Trophoblast cell (in vitro differentiated cells and primary cell): Measurements from ENCODE around the gene C16orf90.
A peak's percentile ranks its signal among the peaks of the same experiment; 100 is the strongest.

Experiments
- DNase-seq, 2 donors: peaks; one replicate each; pipeline ENCODE4 v3.0.0-alpha.2; 2016
- H2AFZ ChIP-seq: 2 replicates; pipeline ENCODE4 v1.6.1; 2013; ENCODE audit warnings: low read length, moderate library complexity, mild to moderate bottlenecking; ENCODE audit not compliant: insufficient read depth, poor library complexity
- H2AK5ac ChIP-seq: 2 replicates; pipeline ENCODE4 v1.6.1; 2013; ENCODE audit warnings: mild to moderate bottlenecking, low read length
- H2BK120ac ChIP-seq: 2 replicates; pipeline ENCODE4 v1.6.1; 2013; ENCODE audit warnings: low read length, mild to moderate bottlenecking, moderate library complexity; ENCODE audit not compliant: insufficient read depth, poor library complexity
- H2BK12ac ChIP-seq: 2 replicates; pipeline ENCODE4 v1.6.1; 2013; ENCODE audit warnings: mild to moderate bottlenecking, low read length, moderate library complexity
- H2BK5ac ChIP-seq: 2 replicates; pipeline ENCODE4 v1.6.1; 2013; ENCODE audit warnings: low read length, low read depth, moderate library complexity, mild to moderate bottlenecking; ENCODE audit not compliant: poor library complexity
- H3K14ac ChIP-seq: 2 replicates; pipeline ENCODE4 v1.6.1; 2013; ENCODE audit warnings: mild to moderate bottlenecking, low read length
- H3K18ac ChIP-seq: 2 replicates; pipeline ENCODE4 v1.6.1; 2013; ENCODE audit warnings: mild to moderate bottlenecking, low read length
- H3K23ac ChIP-seq: 2 replicates; pipeline ENCODE4 v1.6.1; 2013; ENCODE audit warnings: low read length
- H3K27ac ChIP-seq: 2 replicates; pipeline ENCODE4 v1.5.1; 2013; ENCODE audit warnings: low read depth, mild to moderate bottlenecking, inconsistent platforms, low read length, moderate library complexity
- H3K27me3 ChIP-seq: 2 replicates; pipeline ENCODE4 v1.6.1; 2013; ENCODE audit warnings: inconsistent platforms, mild to moderate bottlenecking, low read length, moderate library complexity; ENCODE audit not compliant: insufficient read depth
- H3K36me3 ChIP-seq, 2 experiments: 1 replicate in 1 of 2; 2 replicates in 1 of 2; pipeline ENCODE4 v1.6.1; 2013; ENCODE audit warnings: low read length in 2 of 2, mild to moderate bottlenecking in 2 of 2, moderate library complexity in 1 of 2; ENCODE audit not compliant: insufficient read depth in 2 of 2, control insufficient read depth in 1 of 2
- H3K4ac ChIP-seq: 2 replicates; pipeline ENCODE4 v1.6.1; 2013; ENCODE audit warnings: low read depth, mild to moderate bottlenecking, low read length, moderate library complexity
- H3K4me1 ChIP-seq, 2 experiments: 1 replicate in 1 of 2; 2 replicates in 1 of 2; pipeline ENCODE4 v1.6.1; 2013; ENCODE audit warnings: low read length in 2 of 2, mild to moderate bottlenecking in 2 of 2, moderate library complexity in 1 of 2; ENCODE audit not compliant: insufficient read depth in 2 of 2, control insufficient read depth in 1 of 2
- H3K4me2 ChIP-seq: 2 replicates; pipeline ENCODE4 v1.6.1; 2013; ENCODE audit warnings: inconsistent platforms, mild to moderate bottlenecking, low read length, moderate library complexity
- H3K4me3 ChIP-seq: 2 replicates; pipeline ENCODE4 v1.5.1; 2013; ENCODE audit warnings: mild to moderate bottlenecking, low read depth, low read length, inconsistent platforms
- H3K79me1 ChIP-seq: one replicate; pipeline ENCODE4 v1.6.1; 2013; ENCODE audit warnings: low read length
- H3K79me2 ChIP-seq: 2 replicates; pipeline ENCODE4 v1.6.1; 2013; ENCODE audit warnings: low read length, mild to moderate bottlenecking; ENCODE audit not compliant: control insufficient read depth, insufficient read depth, poor library complexity
- H3K9ac ChIP-seq: 2 replicates; pipeline ENCODE4 v1.6.1; 2013; ENCODE audit warnings: mild to moderate bottlenecking, low read length
- H3K9me3 ChIP-seq: 2 replicates; pipeline ENCODE4 v1.6.1; 2013; ENCODE audit warnings: low read depth, mild to moderate bottlenecking, control low read depth, inconsistent platforms, low read length; ENCODE audit not compliant: insufficient read depth
- H4K12ac ChIP-seq: 2 replicates; pipeline ENCODE4 v1.6.1; 2013; ENCODE audit warnings: low read depth, mild to moderate bottlenecking, low read length, moderate library complexity
- H4K8ac ChIP-seq: 2 replicates; pipeline ENCODE4 v1.6.1; 2013; ENCODE audit warnings: low read depth, mild to moderate bottlenecking, low read length, moderate library complexity
- H4K91ac ChIP-seq: one replicate; pipeline ENCODE4 v1.6.1; 2013; ENCODE audit warnings: low read depth, mild to moderate bottlenecking, low read length, moderate library complexity
- WGBS: extraction: QIAGEN DNeasy Blood & Tissue Kit; methylation state at CpG from one replicate; pipeline ENCODE4 v1.1.7; 2013; ENCODE audit warnings: missing lambda C conversion rate; ENCODE audit not compliant: insufficient read length, insufficient coverage; ENCODE audit errors: extremely low coverage; 5-methylcytosine and 5-hydroxymethylcytosine counted together

The C16orf90 gene

DNA sequence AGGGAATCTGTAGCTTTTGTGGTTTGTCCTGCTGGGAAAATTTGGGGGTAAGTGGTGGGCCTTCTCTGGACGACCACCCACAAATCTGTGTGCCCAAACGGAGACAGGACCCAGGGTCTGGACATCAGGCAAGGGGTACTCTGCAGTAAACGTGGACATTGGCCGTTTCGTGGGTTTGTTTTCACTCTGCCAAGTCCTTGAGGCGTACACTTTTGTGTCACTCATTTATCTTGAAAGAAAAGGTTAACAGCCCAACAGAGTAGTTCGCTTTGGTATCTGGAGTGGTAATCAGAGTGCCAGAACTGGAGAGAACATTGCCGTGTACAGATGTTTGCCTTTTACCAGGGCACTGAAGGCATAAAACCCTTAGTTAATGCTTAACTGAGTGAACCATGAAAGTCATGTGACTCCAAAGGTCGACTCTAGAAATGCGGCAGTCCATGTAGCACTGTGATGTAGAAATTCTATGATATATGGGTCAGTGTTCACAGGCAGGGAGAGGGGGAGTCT is 36.4 kb downstream of the C16orf90 start:
- H4K8ac ChIP-seq, result peak overlapping the region; percentile 98
- peak overlapping the region; percentile 22 for H3K23ac ChIP-seq
- peak overlapping the region; percentile 99 for H4K91ac ChIP-seq
- H2AK5ac ChIP-seq, result peak overlapping the region; percentile 1
- peak overlapping the region; percentile 34 for H2BK120ac ChIP-seq
- no peaks in the 10 kb centered on the region for H3K27me3 ChIP-seq
- peak overlapping the region; percentile 99 for H3K4ac ChIP-seq
- no peak overlapping the region for H2BK12ac ChIP-seq
- peak overlapping the region; percentile 99 for H3K18ac ChIP-seq
- DNase-seq, result peak; percentile 22 to 66
- peak overlapping the region; percentile 88 for H2BK5ac ChIP-seq
- peaks cover 34% of the 10 kb centered on the region for H3K79me2 ChIP-seq
- H3K9me3 ChIP-seq, result no peaks in the 10 kb centered on the region
- no CpG with 5 or more reads among the region's 10 CpGs for WGBS
- no peaks in the 10 kb centered on the region for H3K36me3 ChIP-seq
- H3K4me1 ChIP-seq, result peaks cover 15 to 16% of the 10 kb centered on the region in 2 experiments
- H4K12ac ChIP-seq, result peak overlapping the region; percentile 98
- peak overlapping the region; percentile 98 for H2AFZ ChIP-seq
- H3K14ac ChIP-seq, result peak overlapping the region; percentile 100
- peaks cover 13% of the 10 kb centered on the region for H3K79me1 ChIP-seq
- H3K27ac ChIP-seq, result peak overlapping the region; percentile 95
- peak overlapping the region; percentile 95 for H3K9ac ChIP-seq
- peak overlapping the region; percentile 94 for H3K4me3 ChIP-seq
- H3K4me2 ChIP-seq, result peak overlapping the region; percentile 84

DNA sequence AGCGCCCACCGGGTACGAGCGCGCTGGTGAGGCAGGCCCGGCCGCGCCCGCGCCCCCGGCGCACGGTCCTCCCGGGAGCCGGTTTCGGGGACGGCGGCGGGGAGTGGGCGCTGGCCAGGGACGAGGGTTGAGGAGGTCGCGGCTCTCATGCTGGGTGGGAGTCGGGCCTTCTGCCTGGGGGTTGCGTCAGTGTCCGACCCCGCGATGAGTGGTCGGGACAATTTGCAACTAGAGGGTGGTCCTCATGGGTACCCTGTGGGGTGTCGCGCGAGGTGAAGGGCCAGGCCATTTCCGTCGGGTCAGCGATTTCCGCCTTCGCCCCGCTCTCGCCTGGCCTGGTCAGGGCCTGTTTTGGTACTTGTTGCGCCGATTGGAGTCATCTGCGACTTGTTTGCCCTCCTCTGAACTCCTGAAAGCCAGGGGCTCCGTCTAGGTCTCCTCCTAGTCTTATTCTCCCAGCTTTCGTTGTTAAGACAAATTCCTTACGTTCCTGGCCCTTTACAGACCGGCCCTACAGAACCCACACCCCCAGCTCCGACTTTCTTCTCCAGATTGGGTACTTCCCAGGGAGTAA is 36.9 kb downstream of the C16orf90 start:
- Histone ChIP-seq H4K8ac (peak overlapping the region; percentile 98), H3K9ac (peak overlapping the region; percentile 95), H3K4me3 (peak overlapping the region; percentile 94), H2AFZ (peak overlapping the region; percentile 98), H2AK5ac (peak overlapping the region; percentile 100), H3K36me3 (no peaks in the 10 kb centered on the region), H3K27ac (peak overlapping the region; percentile 95), H3K79me1 (peaks cover 13% of the 10 kb centered on the region), H3K27me3 (no peaks in the 10 kb centered on the region), H3K4me2 (peak overlapping the region; percentile 84), H2BK120ac (peak overlapping the region; percentile 87), H3K14ac (peak overlapping the region; percentile 100), H3K4me1 (peaks cover 17% of the 10 kb centered on the region in 2 experiments), H3K9me3 (no peaks in the 10 kb centered on the region), H2BK5ac (peak overlapping the region; percentile 88), H3K23ac (peak overlapping the region; percentile 86), H3K18ac (peak overlapping the region; percentile 99), H4K91ac (peak overlapping the region; percentile 99), H3K4ac (peak overlapping the region; percentile 99), H3K79me2 (peaks cover 34% of the 10 kb centered on the region), H4K12ac (peak overlapping the region; percentile 98), H2BK12ac (peak overlapping the region; percentile 22)
- DNase-seq, result peak; percentile 40 to 76
- no CpG with 5 or more reads among the region's 47 CpGs for WGBS

DNA sequence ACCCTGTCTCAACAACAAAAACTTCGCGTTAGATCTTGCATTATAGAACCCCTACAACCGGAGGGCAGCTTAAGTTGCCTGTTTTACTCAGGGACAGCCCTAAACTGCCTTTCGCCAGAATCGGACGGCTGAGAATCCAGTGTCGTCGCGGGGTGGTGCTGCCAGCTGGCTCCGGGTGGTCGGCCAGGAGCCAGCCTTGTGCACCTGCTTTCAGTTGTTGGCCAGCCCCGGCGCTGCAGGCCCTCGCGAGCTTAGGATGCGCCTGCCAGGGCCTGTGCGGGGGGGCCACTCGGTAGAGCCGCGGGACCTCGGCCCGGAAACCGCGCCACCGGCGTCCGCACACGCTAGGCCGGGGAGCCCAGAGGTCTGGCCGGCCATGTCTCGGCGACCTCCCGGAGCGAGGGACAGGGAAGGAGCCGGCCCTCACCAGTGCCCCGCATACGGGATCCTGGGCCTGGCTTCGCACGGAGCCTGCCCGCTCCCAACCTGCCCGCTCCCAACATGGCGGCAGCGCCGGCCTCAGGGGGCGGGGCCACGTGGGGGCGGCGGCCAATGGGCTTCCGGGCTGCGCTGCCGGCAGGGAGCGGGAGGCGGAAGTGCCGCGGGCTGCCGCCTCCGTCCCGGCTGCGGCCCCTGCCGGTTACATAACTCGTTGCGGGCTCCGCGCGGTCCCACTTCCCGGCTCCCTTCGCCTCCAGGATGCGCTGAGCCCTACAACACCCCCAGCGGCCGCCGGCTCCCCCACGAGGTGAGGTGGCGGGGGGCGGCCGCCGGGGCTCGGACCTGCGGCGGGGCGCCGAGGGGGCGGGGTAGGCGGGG is 37.6 kb downstream of the C16orf90 start:
- no peak overlapping the region for H2BK12ac ChIP-seq
- H3K23ac ChIP-seq, result no peak overlapping the region
- no CpG with 5 or more reads among the region's 83 CpGs for WGBS
- H3K4me2 ChIP-seq, result peak overlapping the region; percentile 98
- H3K9ac ChIP-seq, result peak overlapping the region; percentile 98
- no peaks in the 10 kb centered on the region for H3K36me3 ChIP-seq
- peak overlapping the region; percentile 84 for H2BK120ac ChIP-seq
- peak overlapping the region; percentile 95 for H3K27ac ChIP-seq
- H2AK5ac ChIP-seq, result no peak overlapping the region
- peak overlapping the region; percentile 99 for H4K8ac ChIP-seq
- peaks cover 17% of the 10 kb centered on the region in 2 experiments for H3K4me1 ChIP-seq
- peaks cover 13% of the 10 kb centered on the region for H3K79me1 ChIP-seq
- H3K4me3 ChIP-seq, result peak overlapping the region; percentile 94
- peaks cover 29% of the 10 kb centered on the region for H3K79me2 ChIP-seq
- peak overlapping the region; percentile 93 for H3K4ac ChIP-seq
- peak overlapping the region; percentile 96 for H3K18ac ChIP-seq
- H3K14ac ChIP-seq, result peak overlapping the region; percentile 88
- peak overlapping the region; percentile 93 for H4K12ac ChIP-seq
- H2BK5ac ChIP-seq, result peak overlapping the region; percentile 90
- peak; percentile 92 to 95 for DNase-seq
- no peaks in the 10 kb centered on the region for H3K27me3 ChIP-seq
- H2AFZ ChIP-seq, result peak overlapping the region; percentile 80
- H4K91ac ChIP-seq, result peak overlapping the region; percentile 99
- H3K9me3 ChIP-seq, result no peaks in the 10 kb centered on the region

DNA sequence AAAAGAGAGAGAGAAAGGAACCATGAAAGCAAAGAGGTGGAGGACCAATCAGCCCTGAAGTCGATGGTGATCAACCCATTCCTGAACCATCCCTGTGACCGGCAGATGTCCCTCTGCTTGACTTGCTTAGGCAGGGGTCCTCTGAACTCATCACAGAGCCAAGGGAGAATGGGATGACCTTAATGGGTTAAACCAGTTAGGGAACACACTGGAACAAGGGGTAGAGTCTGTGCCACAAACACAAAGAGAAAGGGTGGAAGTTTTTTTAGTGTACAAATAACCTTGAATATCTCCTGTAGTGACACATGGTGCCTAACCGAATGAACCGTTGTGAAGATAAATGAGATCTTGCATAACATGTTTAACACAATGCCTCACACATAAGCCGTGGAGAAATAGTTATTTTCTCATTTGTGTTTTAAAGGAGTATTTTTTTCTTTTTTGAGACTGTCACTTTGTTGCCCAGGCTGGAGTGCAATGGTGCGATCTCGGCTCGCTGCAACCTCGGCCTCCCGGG is 40.6 kb downstream of the C16orf90 start:
- Histone ChIP-seq H3K79me1 (peaks cover 13% of the 10 kb centered on the region), H3K18ac (no peak overlapping the region), H2BK12ac (no peak overlapping the region), H3K36me3 (peaks cover 3 to 4% of the 10 kb centered on the region in 2 experiments), H3K9ac (no peak overlapping the region), H3K27me3 (no peaks in the 10 kb centered on the region), H3K4me2 (no peak overlapping the region), H3K4me3 (no peak overlapping the region), H2BK120ac (no peak overlapping the region), H3K4ac (no peak overlapping the region), H3K27ac (no peak overlapping the region), H3K23ac (no peak overlapping the region), H4K8ac (no peak overlapping the region), H3K14ac (no peak overlapping the region), H4K91ac (no peak overlapping the region), H3K79me2 (peaks cover 15% of the 10 kb centered on the region), H4K12ac (no peak overlapping the region), H2BK5ac (no peak overlapping the region), H3K4me1 (peaks cover 15% of the 10 kb centered on the region in 2 experiments), H2AFZ (no peak overlapping the region), H2AK5ac (no peak overlapping the region), H3K9me3 (no peaks in the 10 kb centered on the region)
- no CpG with 5 or more reads among the region's 10 CpGs for WGBS
- DNase-seq, result peak in 1 of 2 donors; percentile 47
